MV-4-11 (cell line): ENCODE measurements around the gene PINK1.
A peak's percentile ranks its signal among the peaks of the same experiment; 100 is the strongest.

Experiments used
- DNase-seq: peaks from one replicate; lab custom pipeline; 2025; lab: John Stamatoyannopoulos, UW

Gene PINK1

GRCh38 chr1:20680269-20680668, 47.0 kb downstream of the PINK1 start:
- DNase-seq = no peak

GRCh38 chr1:20681999-20682398, 48.7 kb downstream of the PINK1 start:
- no peak for DNase-seq

GRCh38 chr1:20682571-20683236, 49.4 kb downstream of the PINK1 start:
- peak; percentile 91 for DNase-seq

GRCh38 chr1:20683614-20684013, 50.4 kb downstream of the PINK1 start:
- DNase-seq = no peak

GRCh38 chr1:20684050-20684620, 50.9 kb downstream of the PINK1 start:
- peak; percentile 49 for DNase-seq

GRCh38 chr1:20684651-20685050, 51.4 kb downstream of the PINK1 start:
- no peak for DNase-seq

GRCh38 chr1:20685099-20685662, 51.9 kb downstream of the PINK1 start:
- no peak for DNase-seq

GRCh38 chr1:20685741-20686140, 52.5 kb downstream of the PINK1 start:
- DNase-seq = no peak

- DNase-seq = no peak
Measured at GRCh38 chr1:20686883-20687725, 53.8 kb downstream of the PINK1 start.

GRCh38 chr1:20689645-20690056, 56.4 kb downstream of the PINK1 start:
- DNase-seq = no peak

- DNase-seq = no peak
Measured at GRCh38 chr1:20691872-20692271, 58.6 kb downstream of the PINK1 start.

GRCh38 chr1:20693623-20694022, 60.4 kb downstream of the PINK1 start:
- DNase-seq = no peak

GRCh38 chr1:20695515-20695914, 62.3 kb downstream of the PINK1 start:
- no peak for DNase-seq

GRCh38 chr1:20696397-20697333, 63.4 kb downstream of the PINK1 start:
- DNase-seq = peak; percentile 83

- DNase-seq = no peak
Measured at GRCh38 chr1:20697563-20697962, 64.3 kb downstream of the PINK1 start.

GRCh38 chr1:20698195-20698910, 65.1 kb downstream of the PINK1 start:
- DNase-seq = no peak

GRCh38 chr1:20699558-20699957, 66.3 kb downstream of the PINK1 start:
- no peak for DNase-seq

- no peak for DNase-seq
Measured at GRCh38 chr1:20700636-20701215, 67.5 kb downstream of the PINK1 start.
